GM18519 (cell line): ENCODE results near the gene MPV17.
A peak's percentile ranks its signal among the peaks of the same experiment; 100 is the strongest.
"Not testable (repeated sequence)": the region's sequence is repeated elsewhere in the genome, so short reads cannot be mapped to it uniquely, and the experiment has no call there.

Experiments used
- ATAC-seq: cut with Tn5 transposase; IDR thresholded peaks from one replicate; pipeline ENCODE4 v1.9.1; 2021; ENCODE audit warnings: mild to moderate bottlenecking, moderate library complexity; ENCODE audit not compliant: unreplicated experiment, low FRiP score

Gene MPV17, protein sequence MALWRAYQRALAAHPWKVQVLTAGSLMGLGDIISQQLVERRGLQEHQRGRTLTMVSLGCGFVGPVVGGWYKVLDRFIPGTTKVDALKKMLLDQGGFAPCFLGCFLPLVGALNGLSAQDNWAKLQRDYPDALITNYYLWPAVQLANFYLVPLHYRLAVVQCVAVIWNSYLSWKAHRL

GRCh38 chr2:27322766-27323595, at the start of gene MPV17:
Gene MPV17 (minus strand): TSS chr2:27323097. CDS start chr2:27322517, 580 bp downstream.
- peak; percentile 76 for ATAC-seq

DNA sequence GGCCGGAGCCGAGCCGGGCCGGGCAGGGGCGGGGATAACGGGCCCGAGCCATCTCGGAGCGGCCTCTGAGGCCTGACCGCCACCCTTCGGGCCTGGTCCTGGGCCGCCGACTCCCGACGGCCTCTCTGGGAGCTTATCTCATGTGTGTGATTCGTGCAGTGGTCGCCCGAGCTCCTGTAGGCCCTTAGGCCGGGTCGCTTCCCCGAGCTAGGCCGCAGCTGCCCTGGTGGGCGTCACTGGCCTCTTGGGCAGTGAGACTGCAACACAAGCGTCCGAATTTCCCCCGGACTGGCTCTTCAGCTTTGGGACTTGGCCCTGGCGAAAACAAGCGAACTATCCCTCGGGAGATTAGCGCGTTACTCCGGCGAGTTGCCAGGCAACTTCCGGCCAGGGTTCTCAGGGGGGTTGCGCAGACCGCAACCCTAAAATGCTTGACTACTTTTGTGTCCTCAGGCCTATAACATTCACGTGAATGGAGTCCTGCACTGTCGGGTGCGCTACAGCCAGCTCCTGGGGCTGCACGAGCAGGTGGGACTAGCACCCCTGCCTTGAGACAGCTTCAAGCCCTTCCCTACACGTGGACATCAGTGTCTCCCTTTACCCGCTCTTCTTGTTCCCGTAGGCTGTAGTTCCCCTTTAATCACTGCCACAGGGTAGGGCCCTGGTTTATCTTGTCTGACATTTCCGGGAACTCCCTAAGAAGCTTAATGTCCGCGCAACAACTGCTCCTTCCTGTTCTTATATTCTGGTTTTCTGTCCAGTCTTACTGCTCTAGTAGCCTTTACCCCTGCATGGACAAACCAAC, 48.1 kb upstream of the MPV17 start:
- peak; percentile 6 for ATAC-seq

- ATAC-seq, result peak; percentile 76
Observed at GRCh38 chr2:27370026-27370815, 47.3 kb upstream of the MPV17 start, which contains the start of the genes EIF2B4 and SNX17. Gene EIF2B4 (minus strand): TSS chr2:27370338. CDS start chr2:27370314, 24 bp downstream. Gene SNX17 (plus strand): TSS chr2:27370616. CDS start chr2:27370744, 128 bp downstream.

DNA sequence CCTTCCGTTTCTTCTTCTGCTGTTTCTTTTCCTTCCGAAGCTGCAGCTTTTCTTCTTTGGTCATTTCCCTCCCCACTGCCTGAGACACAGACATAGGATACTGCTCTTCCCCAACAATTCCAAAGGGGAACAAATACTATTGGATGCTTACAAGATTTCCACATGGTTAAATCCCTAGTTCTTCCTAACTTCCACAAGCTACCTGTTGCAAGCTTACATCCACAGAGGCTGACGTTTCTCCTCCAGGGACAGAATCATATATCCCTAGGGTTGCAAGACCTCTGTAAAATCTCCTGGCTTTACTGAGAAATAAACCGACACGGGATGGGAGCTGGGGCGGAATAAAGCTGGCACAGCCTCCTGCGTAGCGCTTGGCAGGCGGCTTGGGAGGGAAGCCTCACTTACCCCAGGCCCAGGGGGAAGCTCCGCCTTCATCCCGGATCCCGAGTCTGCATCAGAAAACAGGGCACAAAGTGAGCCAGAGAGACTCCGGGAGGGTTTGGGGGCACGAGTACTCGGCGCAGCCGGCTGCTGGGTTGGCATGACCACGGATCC, 46.7 kb upstream of the MPV17 start:
- no peak for ATAC-seq

DNA sequence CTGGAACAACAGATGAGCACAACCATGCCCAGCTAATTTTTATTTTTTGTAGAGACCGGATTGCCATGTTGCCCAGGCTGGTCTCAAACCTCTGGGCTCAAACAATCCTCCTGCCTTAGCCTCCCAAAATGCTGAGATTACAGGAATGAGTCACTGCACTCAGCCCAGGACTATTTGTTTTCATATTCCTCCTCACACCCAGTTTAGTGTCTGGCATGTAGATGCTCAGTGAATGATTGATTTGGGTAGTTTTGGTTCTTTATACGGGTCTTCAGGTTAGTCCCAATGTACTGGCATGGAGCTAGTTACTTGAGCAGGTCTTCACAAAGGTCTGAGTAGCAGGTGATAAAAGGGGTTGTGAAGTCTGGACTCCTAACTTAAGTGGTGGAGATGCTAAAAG, 41.0 kb upstream of the MPV17 start:
- ATAC-seq, result no peak

DNA sequence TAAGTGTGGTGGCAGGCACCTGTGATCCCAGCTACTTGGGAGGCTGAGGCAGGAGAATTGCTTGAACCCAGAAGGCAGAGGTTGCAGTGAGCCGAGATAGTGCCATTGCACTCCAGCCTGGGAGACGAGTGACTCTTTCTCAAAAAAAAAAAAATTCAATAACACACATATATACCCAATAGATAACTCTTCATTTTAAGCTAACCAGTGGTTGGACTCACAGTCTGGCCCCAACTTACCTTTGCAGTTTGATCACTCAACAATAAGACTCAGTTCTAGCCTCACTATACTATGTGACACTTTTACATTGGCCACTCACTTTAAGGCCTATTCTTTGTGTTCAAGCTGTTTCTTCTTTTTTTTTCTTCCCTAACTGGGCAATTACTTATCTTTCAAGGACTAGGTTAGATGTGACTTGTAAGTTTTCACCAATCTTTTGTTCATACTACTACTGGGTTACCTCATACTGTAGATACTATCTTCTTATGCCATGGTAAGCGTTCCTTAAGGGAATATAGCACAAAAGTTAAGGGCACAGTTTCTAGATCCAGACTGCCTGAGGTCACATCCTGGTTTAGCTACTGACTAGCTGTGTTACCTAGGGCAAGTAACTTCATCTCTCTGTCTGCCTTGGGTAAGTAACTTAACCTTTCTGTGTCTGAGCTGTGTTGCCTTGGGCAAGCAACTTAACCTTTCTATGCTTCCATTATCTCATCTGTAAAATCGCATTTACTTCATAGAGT, 40.0 kb upstream of the MPV17 start:
- ATAC-seq, result no peak

DNA sequence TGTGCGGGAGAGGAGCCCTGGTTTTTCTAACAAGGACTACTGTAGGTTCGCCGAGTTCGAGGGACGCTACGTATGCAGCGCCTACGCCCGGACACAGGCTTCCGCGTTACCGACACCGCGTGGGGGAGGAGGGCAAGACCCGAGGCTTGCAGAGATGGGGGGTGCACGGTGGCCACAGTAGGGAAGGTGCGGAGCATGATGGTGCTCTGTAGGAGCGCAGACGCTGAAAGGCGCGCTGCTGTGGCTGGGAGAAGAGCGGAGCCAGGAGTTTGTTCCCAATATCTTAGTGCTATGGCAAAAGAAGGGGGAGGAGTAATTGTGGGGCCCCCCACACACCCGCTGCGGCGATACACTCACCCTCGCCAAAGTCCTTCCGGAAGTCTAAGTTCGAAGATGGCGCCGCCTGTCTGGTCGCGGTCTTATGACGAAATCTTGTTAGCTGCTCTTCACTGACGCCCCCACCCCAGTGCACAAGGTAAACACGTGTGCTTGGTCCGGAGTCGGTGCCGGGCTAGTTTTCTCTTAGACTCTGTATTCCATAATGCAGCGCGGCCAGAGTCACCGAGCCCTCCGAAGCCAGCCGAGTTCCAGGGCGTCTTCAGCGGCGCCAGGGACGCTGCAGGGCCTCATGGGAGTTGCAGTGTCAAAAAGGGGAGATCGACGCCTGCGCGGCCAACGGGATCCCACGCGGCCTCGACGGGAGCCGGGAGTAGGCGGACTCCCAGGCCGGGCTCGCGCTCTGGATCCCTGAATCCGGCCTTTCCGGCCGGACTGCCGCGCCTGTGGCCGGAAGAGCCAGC, 33.7 kb upstream of the MPV17 start, which contains the start of gene GTF3C2:
Gene GTF3C2, minus strand, starts transcription at position 383 of the 800 bp plus-strand sequence. CDS start 13,210 bp downstream, outside the sequence.
- ATAC-seq, result peak; percentile 70

DNA sequence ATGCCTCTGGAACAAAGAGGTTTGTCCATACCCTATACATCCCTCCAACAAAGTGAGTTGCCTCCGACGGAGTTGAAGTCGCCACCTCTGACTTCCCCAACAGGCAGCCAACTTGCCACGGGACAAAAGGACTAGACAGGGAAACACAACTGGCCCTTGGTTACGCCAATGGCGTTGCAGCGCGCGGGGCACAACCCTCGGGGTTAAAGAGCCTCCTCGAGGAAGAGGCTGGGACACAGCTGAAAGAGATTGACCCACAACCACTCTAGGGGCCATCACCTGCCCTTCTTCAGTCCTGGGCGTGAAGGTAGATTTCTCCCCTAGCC, 33.1 kb upstream of the MPV17 start:
- peak; percentile 20 for ATAC-seq

DNA sequence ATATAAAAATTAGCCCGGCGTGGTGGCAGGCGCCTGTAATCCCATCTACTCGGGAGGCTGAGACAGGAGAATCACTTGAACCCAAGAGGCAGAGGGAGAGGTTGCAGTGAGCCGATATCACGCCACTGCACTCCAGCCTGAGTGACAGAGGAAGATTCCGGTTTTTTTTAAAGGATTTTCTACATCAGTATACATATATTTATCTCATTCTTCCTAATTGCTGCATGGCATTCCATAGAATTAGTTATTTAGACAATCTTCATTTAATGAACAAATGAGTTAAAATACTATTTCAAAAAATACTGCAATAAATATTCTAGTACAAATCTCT, 31.7 kb upstream of the MPV17 start:
- ATAC-seq, result no peak

GRCh38 chr2:27353762-27354596, 31.1 kb upstream of the MPV17 start:
- ATAC-seq, result no peak

- ATAC-seq, result not testable (repeated sequence)
Observed at GRCh38 chr2:27353386-27353761, 30.5 kb upstream of the MPV17 start.

DNA sequence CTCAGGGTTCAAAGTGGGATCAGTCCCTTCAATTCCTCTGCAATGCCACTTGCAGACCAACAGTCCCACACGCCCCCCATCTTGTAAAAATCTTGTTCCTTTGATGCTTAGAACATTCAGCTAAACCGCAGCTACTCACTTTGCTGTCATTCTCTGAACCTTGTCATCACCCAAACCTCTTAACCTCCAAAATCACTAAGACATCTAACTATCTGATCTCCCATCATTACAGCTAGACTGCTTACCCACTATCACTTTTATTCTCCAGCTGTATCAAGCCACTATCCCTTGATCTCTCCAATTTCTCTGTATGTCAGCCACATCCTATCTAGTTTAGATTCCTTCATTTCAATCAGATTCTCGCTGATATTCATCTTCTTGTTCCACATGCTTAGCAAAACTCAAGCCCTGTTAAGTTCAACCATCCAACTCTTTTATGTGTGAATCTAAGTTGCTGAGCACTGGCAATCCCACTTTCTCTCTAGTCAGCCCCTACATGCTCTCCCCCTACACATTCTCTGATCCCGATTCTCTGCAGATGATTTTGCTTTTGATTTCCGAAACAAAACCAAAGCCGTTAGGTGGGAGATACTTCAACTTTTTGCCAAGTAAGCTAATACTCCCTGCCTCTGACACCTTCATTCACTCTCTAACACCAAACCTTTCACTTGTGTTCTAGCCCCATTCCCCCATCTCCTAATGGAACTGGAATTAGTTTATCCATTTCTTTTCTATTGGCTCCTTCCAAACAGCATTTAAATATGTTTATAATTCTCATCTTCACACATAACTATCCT, 29.1 kb upstream of the MPV17 start:
- ATAC-seq, result no peak

GRCh38 chr2:27350106-27350693, 27.3 kb upstream of the MPV17 start:
- ATAC-seq, result no peak

DNA sequence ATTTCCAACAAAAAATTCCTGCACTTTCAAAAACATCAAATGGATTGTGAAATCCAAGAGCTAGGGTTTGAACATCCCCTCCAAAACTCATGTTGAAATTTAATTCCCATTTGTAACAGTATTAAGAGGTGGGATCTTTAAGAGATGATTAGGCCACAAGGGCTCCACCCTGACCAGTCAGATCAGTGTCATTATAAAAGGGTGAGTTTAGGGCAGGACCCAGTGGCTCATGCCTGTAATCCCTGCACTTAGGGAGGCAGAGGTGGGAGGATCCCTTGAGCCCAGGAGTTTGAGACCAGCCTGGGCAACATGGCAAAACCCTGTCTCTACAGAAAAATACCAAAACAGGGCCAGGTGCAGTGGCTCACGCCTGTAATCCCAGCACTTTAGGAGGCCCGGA, 24.7 kb upstream of the MPV17 start:
- ATAC-seq, result no peak

DNA sequence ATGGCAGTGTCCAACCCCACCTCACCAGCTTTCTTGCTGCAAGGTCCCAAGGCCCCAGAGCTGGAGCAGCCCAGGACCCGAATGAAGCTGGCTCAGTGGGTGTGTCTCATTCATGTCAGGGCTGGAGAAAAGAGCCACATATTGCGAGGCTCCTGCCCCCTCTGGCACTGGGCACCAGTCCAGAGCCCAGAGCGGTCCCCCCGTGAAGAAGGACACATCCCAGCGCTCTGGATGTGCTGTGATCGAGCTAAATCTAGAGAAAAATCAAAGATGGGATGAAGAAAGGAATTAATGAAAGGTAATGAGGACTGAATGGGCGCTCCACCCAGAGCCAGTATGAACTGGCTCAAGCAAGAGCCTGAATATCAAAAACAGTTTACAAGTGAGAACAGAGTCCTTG, 13.3 kb upstream of the MPV17 start:
- no peak for ATAC-seq

- ATAC-seq, result no peak
Observed at GRCh38 chr2:27335311-27335710, 12.4 kb upstream of the MPV17 start.

- no peak for ATAC-seq
Observed at GRCh38 chr2:27324720-27325119, 1.8 kb upstream of the MPV17 start.
